T-helper 2 cell treated with Interferon-gamma antibody and Interleukin-4, amounts not matched to agents 5 μg/mL and 100 μg/mL, for 36 hours (primary cell): Measurements from ENCODE around the gene STX16.

Experiments
- DNase-seq: peaks from one replicate; pipeline ENCODE4 v3.0.0; 2021; ENCODE audit warnings: low spot score
- H3K27ac Mint-ChIP-seq: one replicate; pipeline ENCODE4 v1.8.0; 2021; ENCODE audit warnings: mild to moderate bottlenecking, mixed read lengths
- H3K27me3 Mint-ChIP-seq: one replicate; pipeline ENCODE4 v1.8.0; 2021; ENCODE audit warnings: low read depth, mixed read lengths
- H3K36me3 Mint-ChIP-seq: one replicate; pipeline ENCODE4 v1.8.0; 2021; ENCODE audit warnings: low read depth, mixed read lengths
- H3K4me1 Mint-ChIP-seq: one replicate; pipeline ENCODE4 v1.8.0; 2021; ENCODE audit warnings: low read depth, mixed read lengths
- H3K4me3 Mint-ChIP-seq: one replicate; pipeline ENCODE4 v1.8.0; 2022; ENCODE audit warnings: mild to moderate bottlenecking, moderate library complexity, mixed read lengths
- H3K9me3 Mint-ChIP-seq: one replicate; pipeline ENCODE4 v1.8.0; 2021; ENCODE audit warnings: mixed read lengths

Gene STX16

DNA sequence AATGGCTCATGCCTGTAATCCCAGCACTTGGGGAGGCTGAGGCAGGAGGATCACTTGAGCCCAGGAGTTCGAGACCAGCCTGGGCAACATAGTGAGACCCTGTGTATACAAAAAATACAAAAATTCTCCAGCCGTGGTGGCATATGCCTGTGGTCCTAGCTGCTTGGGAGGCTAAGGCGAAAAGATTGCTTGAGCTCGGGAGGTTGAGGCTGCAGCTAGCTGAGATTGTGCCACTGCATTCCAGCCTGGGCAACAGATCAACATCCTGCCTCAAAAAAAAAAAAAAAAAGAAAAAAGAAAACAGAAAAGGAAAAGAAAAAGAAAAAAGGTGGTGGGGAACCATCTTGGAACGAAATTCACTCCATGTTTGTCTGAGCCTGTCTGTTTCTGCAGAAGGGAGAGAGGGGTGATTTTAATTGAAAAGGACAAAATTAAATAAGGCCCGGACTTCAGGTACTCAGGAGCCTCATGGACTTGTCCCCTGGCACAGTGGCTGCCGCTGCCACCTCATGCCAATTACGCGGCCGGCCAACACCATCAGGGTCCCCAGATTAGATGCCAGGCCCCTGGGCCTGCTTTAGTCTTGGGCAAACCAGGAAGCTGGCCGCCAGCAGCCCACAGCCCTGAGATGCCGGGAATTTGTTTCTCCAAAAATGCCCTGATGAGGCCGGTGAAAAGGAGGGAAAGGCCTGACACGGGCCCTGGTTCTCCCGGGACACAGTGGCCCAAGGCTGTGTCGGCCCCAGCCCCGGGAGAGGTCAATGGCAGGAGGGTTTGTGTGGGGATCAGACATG lies 37.8 kb upstream of the STX16 start:
- no peak overlapping the region for H3K4me3 Mint-ChIP-seq
- no peaks in the 10 kb centered on the region for H3K36me3 Mint-ChIP-seq
- DNase-seq: no peak
- H3K9me3 Mint-ChIP-seq: no peaks in the 10 kb centered on the region
- no peaks in the 10 kb centered on the region for H3K27me3 Mint-ChIP-seq
- no peaks in the 10 kb centered on the region for H3K4me1 Mint-ChIP-seq
- H3K27ac Mint-ChIP-seq: no peak overlapping the region

DNA sequence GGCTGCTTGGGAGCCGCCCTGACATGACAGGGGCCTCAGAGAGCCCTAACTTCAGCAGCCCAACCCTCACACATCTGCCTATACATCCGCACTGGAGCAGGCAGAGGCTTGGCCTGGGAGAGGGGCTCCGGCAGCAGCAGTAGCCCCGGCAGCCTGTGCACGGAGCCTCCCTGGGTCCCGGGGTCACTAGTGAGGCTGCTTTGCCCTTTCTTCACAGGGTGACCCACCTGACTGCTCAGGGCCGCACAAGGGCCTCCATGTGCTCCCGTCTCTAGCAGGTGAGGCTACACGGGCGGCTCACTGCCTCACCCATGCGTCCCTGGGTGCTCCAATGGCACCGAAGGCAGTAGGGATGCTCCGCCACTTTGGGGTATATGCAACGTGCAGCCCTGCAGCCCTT lies 36.7 kb upstream of the STX16 start:
- DNase-seq: no peak
- H3K4me3 Mint-ChIP-seq: no peak overlapping the region
- no peaks in the 10 kb centered on the region for H3K9me3 Mint-ChIP-seq
- H3K27me3 Mint-ChIP-seq: no peaks in the 10 kb centered on the region
- H3K4me1 Mint-ChIP-seq: no peaks in the 10 kb centered on the region
- H3K36me3 Mint-ChIP-seq: no peaks in the 10 kb centered on the region
- no peak overlapping the region for H3K27ac Mint-ChIP-seq

DNA sequence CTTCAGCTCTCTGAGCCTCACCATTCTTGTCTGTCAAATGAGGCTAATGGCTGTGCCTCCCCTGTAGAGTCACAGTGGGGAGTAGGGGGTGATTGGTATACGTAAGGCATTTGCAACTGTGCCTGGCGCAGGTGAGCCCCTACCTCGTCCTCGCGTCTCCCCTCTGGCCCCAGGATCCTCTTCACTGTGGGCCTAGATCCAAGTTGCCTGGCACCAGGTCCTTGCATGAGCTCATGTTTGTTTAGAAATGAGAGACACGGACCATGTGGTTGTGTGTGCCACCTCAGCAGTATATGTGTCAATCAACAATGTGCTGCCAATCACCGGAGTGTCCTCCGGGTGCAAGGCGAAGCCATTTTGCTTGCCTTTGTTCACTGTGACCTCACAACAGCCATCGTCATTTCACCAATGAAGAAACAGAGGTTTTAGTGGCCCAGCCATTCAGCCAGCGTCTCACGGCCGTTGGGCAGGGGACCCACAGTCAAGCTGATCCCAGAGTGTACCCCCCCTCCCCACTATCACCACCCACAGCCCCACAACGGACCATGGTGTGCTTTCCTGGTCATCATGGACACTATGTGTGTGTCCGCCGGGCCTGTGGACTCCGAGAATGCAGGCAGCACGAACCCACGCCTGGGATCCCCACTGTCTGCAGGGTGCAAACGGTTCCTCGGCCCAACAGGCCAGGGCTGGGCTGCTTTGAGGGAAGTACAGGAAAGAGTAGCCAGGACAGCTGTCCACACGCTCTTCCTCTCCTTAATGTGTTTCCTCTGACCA lies 35.9 kb upstream of the STX16 start:
- Mint-ChIP-seq H3K27me3 (no peaks in the 10 kb centered on the region), H3K4me1 (no peaks in the 10 kb centered on the region), H3K9me3 (no peaks in the 10 kb centered on the region), H3K27ac (no peak overlapping the region), H3K36me3 (no peaks in the 10 kb centered on the region), H3K4me3 (no peak overlapping the region)
- DNase-seq: no peak

DNA sequence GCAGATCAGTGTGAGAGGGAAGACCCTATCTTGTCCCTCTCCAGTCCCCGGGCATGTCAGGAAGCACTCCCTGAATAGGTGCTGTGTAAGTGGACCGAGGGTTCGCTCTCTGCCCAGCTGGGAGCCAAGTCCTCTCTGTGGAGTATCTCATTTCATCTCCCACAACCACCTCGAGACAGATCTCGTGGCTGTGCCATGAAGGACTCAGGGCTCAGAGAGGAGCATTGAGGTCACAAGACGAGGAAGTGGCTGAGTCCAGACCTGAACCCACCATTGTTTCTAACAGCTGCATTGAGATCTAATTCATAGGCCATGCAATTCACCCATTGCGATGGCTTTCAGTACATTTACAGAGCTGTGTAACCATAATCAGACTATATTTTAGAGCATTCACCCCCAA lies 34.7 kb upstream of the STX16 start:
- no peaks in the 10 kb centered on the region for H3K4me1 Mint-ChIP-seq
- no peak for DNase-seq
- H3K4me3 Mint-ChIP-seq: no peak overlapping the region
- H3K27me3 Mint-ChIP-seq: no peaks in the 10 kb centered on the region
- no peaks in the 10 kb centered on the region for H3K9me3 Mint-ChIP-seq
- H3K27ac Mint-ChIP-seq: no peak overlapping the region
- no peaks in the 10 kb centered on the region for H3K36me3 Mint-ChIP-seq

DNA sequence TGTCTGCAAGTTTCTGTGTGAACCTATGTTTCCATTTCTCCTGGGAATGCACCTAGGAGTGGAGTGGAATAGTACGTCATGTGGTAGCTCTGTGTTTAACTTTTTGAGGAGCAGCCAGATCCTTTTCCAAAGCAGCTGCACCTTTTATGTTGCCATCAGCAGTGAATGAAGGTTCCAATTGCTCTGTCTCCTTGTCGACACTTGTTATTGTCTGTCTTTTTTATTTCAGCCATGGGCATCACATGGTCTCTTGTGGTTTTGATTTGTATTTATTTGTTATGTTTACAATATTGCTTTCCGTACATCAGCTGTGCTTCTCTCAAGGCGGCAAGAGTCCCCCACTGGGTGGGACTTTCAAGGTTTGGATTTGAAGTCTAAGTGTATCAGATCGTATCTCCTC lies 33.9 kb upstream of the STX16 start:
- Mint-ChIP-seq H3K9me3 (no peaks in the 10 kb centered on the region), H3K4me1 (no peaks in the 10 kb centered on the region), H3K4me3 (no peak overlapping the region), H3K27me3 (no peaks in the 10 kb centered on the region), H3K36me3 (no peaks in the 10 kb centered on the region), H3K27ac (no peak overlapping the region)
- DNase-seq: no peak

DNA sequence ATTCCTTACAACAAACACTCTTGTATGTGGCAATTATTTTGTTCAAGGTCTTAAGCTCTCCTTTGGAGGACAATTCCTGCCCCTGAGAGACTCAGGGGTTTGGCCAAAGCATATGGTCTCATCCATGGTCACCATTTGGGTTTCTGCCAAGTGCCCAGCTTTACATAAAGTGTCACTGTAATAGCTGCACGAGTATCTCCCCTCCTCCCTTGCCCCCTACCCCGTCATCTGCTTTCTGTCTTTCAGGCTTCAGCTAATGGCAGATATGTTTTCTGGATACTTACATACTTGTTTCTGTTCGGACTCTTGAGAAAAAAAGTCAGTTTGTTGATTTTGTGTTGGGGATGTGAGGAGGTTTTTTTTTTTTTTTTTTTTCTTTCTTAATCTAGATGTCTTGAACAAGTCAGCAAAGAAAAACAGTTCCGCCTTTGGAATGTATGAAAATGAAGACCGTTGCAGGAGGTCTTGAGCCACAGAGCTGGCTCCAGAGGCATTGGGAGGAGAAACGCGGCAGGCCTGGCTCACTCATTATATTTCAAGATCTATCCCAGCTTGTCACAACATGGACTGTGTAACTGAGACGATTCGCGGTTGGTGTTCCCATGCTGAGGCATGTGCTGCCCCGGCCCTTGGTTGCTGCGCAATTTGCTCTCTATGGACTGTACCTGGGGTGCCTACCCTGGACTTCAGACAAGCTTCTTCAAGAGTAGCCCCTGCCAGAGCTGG lies 32.6 kb upstream of the STX16 start:
- Mint-ChIP-seq H3K4me1 (no peaks in the 10 kb centered on the region), H3K27me3 (no peaks in the 10 kb centered on the region), H3K9me3 (no peaks in the 10 kb centered on the region), H3K27ac (no peak overlapping the region), H3K36me3 (no peaks in the 10 kb centered on the region), H3K4me3 (no peak overlapping the region)
- DNase-seq: no peak

DNA sequence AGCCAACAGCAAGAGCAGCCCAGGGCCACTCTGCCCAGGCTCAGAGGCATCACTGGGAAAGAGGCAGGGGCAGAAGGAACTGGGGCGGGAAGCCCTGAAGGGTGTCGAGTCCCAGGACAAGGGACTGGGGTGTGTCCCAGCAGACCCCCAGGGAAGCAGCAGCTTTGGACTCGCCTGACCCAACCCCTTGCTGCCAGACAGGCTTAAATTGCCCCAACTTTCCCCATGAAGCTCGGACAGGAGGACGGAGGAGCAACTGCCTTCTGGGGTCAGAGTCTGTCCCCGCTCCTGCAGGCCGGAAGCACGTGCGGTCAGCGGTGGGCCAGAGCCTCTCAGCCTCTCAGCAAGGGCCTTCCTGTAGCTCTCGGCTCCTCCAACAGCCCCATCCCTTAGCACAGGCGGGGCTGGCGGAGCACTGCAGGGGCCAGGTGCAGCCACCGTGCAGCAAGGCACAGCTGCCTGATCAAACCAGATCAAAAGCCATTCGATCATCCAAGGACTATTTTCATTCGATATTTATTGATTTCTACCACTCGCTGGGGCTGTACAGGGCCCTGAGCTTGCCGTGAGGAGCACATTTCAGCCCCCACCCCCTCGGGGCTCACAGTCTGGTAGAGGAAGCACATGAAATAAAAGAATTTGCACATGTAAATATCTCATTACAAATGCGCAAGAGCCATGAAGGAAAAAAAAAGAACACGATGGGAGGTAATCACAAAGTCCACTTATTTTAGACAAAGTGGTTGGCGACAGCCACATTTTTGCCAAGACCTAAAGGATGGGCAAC lies 31.8 kb upstream of the STX16 start:
- no peaks in the 10 kb centered on the region for H3K27me3 Mint-ChIP-seq
- H3K27ac Mint-ChIP-seq: no peak overlapping the region
- H3K4me3 Mint-ChIP-seq: no peak overlapping the region
- no peak for DNase-seq
- H3K36me3 Mint-ChIP-seq: no peaks in the 10 kb centered on the region
- H3K9me3 Mint-ChIP-seq: no peaks in the 10 kb centered on the region
- H3K4me1 Mint-ChIP-seq: no peaks in the 10 kb centered on the region

DNA sequence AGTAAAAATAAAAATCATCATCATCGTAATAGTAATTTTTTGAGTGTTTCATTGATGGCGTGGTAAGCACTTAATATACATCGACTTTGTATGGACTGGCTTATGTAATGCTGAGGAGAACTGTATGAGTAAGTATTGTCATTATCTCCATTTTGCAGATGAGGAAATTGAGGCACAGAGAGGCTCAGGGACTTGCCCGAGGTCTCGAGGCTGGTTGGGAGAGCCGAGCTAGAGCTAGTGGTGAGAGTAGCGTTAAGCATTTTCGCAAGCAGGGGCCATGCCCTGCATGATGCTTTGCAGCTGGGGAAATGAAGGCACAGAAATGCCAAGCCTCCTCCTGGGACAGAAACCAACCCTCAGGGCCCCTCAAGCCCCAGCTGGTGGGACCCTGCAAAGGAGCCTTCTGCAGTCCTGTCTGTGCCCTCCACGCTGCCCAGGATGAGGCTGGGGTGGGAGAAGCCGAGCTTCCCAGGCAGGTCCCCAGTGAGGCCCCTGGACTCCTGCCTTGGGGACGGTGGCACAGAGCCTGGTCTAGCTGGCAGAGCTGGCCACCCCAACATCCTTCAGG lies 31.1 kb upstream of the STX16 start:
- Mint-ChIP-seq H3K27me3 (no peaks in the 10 kb centered on the region), H3K36me3 (no peaks in the 10 kb centered on the region), H3K4me1 (no peaks in the 10 kb centered on the region), H3K9me3 (no peaks in the 10 kb centered on the region), H3K27ac (no peak overlapping the region), H3K4me3 (no peak overlapping the region)
- DNase-seq: no peak

DNA sequence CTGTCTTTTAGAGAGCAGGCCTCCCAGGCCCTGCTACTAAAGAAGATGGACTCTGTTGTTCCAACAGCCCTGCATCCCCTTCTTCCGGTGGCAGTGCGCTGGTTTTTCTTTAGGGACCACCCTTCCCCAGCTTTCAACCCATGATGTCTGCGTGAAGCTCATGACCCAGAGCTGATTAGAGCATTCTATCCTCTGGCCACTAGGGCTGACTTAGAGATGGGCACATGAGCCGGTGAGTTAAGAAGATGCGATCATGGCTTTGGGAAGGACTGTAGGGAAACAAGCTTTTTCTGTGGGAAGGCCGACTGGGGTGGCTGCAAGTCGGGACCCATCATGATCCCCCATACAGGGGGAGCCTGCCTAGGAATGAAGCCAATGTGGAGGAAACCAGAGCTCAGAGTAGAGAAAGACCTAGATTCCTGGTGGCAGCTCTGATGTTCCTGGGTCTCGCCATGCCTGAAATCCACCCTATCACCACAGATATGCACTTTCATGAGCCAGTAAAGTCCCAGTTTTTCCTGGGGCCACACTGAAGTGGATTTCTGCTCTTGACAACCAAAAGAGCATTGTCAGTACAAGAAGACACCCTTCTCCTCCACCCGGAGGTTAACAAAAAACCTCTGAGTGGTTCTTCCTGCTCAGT lies 29.1 kb upstream of the STX16 start:
- no peak for DNase-seq
- H3K9me3 Mint-ChIP-seq: no peaks in the 10 kb centered on the region
- H3K4me1 Mint-ChIP-seq: peaks cover 6% of the 10 kb centered on the region
- no peaks in the 10 kb centered on the region for H3K36me3 Mint-ChIP-seq
- H3K4me3 Mint-ChIP-seq: no peak overlapping the region
- no peaks in the 10 kb centered on the region for H3K27me3 Mint-ChIP-seq
- no peak overlapping the region for H3K27ac Mint-ChIP-seq

DNA sequence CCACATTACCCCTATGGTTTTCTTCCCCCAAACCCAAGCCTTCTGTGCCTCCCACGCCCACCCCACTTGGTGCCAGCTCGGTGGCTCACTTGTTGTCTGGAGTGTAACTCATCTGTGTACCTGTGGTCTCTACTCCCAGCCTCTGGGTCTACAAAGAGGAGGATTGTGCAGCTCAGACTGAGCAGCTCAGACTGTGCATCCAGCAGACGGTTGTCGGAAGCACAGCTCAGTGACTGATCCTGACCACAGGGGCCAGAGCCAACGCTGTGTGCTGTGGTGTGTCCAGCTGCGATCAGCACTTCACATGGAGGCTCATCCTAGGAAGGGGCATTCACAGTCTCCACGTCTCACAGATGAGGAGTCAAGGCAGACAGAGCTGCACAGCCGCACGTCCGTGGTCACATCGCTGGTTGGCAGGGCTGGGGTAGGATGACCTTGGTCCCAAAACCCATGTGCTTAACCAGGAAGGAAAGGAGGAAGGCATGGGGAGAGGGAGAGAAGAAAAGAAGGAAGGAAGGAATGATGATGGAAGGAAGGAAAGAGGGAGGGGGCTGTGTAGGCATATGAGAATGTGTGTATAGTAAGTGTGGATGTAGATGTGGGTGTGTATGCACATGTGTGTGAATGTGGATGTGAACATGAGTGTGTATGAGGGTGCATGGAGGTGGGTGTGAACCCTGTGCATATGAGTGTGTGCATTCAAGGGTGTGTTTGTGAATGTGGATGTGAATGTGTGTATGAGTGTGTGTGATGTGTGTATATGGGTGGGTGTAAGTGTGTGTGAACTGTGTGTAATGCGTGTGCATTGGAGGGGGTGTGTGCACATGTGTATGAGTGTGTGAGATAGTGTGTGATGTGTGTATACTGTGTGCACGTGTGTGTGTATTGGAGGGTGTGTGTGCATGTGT lies 28.2 kb upstream of the STX16 start:
- H3K27ac Mint-ChIP-seq: no peak overlapping the region
- H3K36me3 Mint-ChIP-seq: no peaks in the 10 kb centered on the region
- DNase-seq: no peak

DNA sequence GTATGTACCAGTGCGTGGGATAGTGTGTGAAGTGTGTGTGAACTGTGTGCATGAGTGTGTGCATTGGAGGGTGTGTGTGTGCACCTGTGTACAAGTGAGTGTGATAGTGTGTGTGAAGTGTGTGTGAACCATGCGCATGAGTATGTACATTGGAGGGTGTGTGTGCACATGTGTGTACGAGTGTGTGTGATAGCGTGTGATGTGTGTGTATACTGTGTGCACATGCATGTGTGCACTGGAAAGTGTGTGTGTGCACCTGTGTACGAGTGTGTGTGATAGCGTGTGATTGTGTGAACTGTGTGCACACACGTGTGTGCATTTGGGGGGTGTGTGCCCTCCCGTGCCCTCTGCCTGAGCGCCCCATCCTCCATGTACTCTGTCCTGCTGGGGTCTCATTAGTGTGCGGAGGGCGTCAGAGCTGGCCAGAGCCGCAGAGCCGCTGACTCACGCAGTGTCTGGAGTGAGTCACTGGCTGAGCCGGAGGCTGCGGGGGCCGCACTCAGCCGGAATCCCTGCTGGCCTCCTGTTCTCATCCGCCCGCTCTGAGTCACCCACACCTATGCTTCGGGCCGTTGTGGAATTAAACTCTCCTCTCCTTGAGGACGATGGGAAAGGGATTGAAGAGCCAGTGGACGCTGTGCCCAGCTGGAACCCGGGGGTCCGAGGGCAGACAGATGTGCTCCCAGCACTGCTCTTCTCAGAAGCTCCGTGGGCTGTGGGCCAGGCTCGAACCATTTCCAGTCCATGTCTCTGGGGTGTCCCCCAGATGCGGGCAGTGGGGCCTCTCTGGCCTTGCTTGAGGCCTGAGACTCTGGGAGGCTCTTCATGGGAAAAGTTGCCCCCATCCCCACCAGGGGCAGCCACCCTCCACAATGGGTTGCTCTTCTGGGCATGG lies 27.3 kb upstream of the STX16 start:
- Mint-ChIP-seq H3K27me3 (no peaks in the 10 kb centered on the region), H3K9me3 (no peaks in the 10 kb centered on the region), H3K36me3 (no peaks in the 10 kb centered on the region), H3K4me3 (no peak overlapping the region), H3K4me1 (peaks cover 6% of the 10 kb centered on the region), H3K27ac (no peak overlapping the region)
- no peak for DNase-seq

More for the DNA sequence above, 28.2 kb upstream of the STX16 start:
- Mint-ChIP-seq H3K4me3 (no peak overlapping the region), H3K4me1 (peaks cover 6% of the 10 kb centered on the region), H3K27me3 (no peaks in the 10 kb centered on the region), H3K9me3 (no peaks in the 10 kb centered on the region)

DNA sequence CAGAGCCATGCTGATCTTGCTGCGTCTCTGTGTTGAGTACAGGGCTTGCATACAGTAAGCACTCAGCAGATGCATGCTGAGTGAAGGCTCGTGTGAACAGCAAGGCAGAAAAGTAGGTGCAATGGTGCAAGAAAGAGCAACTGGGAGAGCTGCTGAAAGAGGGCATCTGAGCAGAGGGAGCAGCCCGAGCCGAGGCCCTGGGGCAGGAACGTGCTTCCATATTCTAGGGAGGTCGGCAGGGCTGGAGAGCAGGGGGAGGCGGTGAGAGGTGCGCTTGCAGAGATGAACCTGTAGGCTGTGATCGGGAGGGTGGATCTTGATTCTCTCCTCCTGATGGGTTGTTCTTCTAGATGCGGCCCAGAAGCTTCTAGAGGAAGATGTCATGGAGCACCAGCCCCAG lies 26.4 kb upstream of the STX16 start:
- DNase-seq: no peak
- H3K4me1 Mint-ChIP-seq: peaks cover 6% of the 10 kb centered on the region
- no peaks in the 10 kb centered on the region for H3K36me3 Mint-ChIP-seq
- H3K27ac Mint-ChIP-seq: no peak overlapping the region
- no peaks in the 10 kb centered on the region for H3K27me3 Mint-ChIP-seq
- no peaks in the 10 kb centered on the region for H3K9me3 Mint-ChIP-seq
- H3K4me3 Mint-ChIP-seq: no peak overlapping the region
